ENCODE data around the gene PRM3. TPM values are rescaled to one million over a fixed set of nuclear protein-coding genes. Genes with fewer than 3 reads are reported as not detected.

PRM3 gene
- total RNA-seq, 4 donors from 2014 or later, result not detected

DNA sequence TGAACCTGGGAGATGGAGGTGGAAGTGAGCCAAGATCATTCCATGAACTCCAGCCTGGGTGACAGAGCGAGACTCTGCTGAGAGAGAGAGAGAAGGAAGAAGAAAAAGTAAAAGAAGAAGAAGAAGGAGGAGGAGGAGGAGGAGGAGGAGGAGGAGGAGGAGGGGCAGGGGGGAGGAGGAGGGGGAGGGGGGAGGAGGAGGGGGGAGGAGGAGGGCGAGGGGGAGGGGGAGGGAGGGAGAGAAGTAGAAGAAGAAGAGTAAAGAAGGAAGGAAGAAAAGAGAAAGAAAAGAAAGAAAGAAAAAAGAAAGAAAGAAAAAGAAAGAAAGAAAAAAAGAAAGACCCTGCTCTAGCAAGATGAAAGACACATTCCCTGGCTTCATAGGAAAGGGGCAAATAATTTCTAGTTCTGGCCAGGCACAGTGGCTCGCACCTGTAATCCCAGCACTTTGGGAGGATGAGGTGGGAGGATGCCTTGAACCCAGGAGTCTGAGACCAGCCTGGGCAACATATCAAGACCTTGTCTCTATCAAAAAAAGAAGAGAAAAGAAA lies 41.1 kb downstream of the PRM3 start:
- TF ChIP-seq EP300 (IDR thresholded peaks at IDR 0.05), result no peak
- Histone ChIP-seq H3K9me3 (no peaks in the 10 kb centered on the region), H3K27ac (no peak overlapping the region), H3K4me3 (no peak overlapping the region), H3K4me1 (peaks cover 8% of the 10 kb centered on the region), H3K36me3 (no peaks in the 10 kb centered on the region), H3K27me3 (no peaks in the 10 kb centered on the region)
- no peak for DNase-seq (ENCODE audit: low spot score in 2 of 2)
- 92% methylated on average over 2 of the region's 3 CpGs for WGBS

DNA sequence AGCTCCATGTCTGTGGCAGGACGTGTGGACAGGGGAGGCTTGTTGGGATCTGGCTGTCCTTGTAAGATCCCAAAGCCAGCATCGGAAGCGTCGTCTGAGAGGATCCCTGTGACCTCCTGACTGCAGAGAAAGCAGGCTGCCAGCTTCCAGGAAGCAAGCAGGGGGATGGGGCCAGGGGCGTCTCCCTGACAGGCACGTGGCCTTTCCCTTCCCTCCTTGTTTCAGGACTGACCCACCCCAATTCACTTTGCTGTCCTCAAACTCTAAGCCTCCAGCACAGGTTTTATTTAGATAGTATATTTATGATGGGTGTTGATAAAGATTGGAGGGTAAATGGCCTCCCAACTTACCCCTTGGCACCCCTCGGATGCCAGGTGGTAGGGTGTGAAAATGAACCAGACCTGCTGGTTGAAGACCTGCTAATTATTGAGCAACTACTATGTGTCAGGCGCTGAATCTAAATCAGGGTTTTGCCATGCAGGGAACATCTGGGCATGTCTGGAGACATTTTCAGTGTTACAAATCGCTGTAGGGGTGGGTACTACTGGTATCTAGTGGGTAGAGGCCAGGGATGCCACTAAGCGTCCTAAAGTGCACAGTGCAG lies 42.0 kb downstream of the PRM3 start:
- no peaks in the 10 kb centered on the region for H3K27me3 ChIP-seq
- H3K36me3 ChIP-seq, result no peaks in the 10 kb centered on the region
- no peak overlapping the region for H3K4me3 ChIP-seq
- no peak overlapping the region for H3K27ac ChIP-seq
- 85% methylated on average over 10 of the region's 10 CpGs for WGBS
- TF ChIP-seq POLR2A (IDR thresholded peaks at IDR 0.05), result no peak
- TF ChIP-seq EP300 (IDR thresholded peaks at IDR 0.05), result no peak
- TF ChIP-seq POLR2AphosphoS5 (IDR thresholded peaks at IDR 0.05), result no peak
- TF ChIP-seq, protein P1, sequence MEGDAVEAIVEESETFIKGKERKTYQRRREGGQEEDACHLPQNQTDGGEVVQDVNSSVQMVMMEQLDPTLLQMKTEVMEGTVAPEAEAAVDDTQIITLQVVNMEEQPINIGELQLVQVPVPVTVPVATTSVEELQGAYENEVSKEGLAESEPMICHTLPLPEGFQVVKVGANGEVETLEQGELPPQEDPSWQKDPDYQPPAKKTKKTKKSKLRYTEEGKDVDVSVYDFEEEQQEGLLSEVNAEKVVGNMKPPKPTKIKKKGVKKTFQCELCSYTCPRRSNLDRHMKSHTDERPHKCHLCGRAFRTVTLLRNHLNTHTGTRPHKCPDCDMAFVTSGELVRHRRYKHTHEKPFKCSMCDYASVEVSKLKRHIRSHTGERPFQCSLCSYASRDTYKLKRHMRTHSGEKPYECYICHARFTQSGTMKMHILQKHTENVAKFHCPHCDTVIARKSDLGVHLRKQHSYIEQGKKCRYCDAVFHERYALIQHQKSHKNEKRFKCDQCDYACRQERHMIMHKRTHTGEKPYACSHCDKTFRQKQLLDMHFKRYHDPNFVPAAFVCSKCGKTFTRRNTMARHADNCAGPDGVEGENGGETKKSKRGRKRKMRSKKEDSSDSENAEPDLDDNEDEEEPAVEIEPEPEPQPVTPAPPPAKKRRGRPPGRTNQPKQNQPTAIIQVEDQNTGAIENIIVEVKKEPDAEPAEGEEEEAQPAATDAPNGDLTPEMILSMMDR (IDR thresholded peaks at IDR 0.05), result no peak
- no peak for DNase-seq (ENCODE audit: low spot score in 2 of 2)
- H3K4me1 ChIP-seq, result peaks cover 8% of the 10 kb centered on the region
- H3K9me3 ChIP-seq, result no peaks in the 10 kb centered on the region

DNA sequence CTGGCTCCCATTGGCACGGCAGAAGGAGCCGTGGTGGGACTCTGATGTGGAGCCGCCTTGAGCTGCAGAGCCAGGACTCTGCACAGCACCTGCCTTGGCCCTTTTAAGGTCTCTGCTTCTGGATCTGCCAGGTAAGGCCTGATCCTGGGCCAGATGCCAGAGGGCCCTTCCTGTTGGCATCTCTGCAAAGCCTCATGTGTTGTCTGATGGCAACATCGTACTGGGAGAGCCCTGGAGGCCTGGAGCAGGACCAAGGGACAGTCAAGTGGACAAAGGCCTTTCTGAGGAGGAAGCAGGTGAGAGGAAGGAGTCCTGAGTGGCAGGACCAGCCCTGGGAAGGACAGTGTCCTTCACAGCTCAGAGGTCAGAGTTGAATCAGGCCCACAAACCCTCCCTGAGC lies 43.5 kb downstream of the PRM3 start:
- 76% methylated on average over 3 of the region's 4 CpGs for WGBS
- no peaks in the 10 kb centered on the region for H3K9me3 ChIP-seq
- H3K4me1 ChIP-seq, result peaks cover 17% of the 10 kb centered on the region
- no peak overlapping the region for H3K4me3 ChIP-seq
- H3K36me3 ChIP-seq, result no peaks in the 10 kb centered on the region
- no peak overlapping the region for H3K27ac ChIP-seq
- TF ChIP-seq POLR2AphosphoS5 (IDR thresholded peaks at IDR 0.05), result no peak
- TF ChIP-seq EP300 (IDR thresholded peaks at IDR 0.05), result no peak
- TF ChIP-seq, protein P1 (IDR thresholded peaks at IDR 0.05), result no peak
- no peak for TF ChIP-seq POLR2A (IDR thresholded peaks at IDR 0.05)
- H3K27me3 ChIP-seq, result no peaks in the 10 kb centered on the region
- no peak for DNase-seq (ENCODE audit: low spot score in 2 of 2)

DNA sequence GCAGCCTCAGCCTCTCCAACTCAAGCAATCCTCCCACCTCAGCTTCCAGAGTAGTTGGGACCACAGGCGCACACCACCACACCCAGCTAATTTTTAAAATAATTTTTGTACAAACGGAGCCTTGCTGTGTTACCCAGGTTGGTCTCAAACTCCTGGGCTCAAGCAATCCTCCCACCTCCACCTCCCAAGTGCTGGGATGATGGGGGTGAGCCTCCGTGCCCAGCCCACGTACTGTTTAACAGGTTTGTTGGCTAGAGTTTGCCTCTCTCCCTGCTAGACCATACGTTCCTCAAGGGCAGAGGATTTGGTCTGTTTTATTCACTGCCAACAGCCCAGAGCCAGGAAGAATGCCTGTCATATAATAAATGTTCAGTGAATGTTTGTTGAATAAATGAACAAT lies 44.0 kb downstream of the PRM3 start:
- no peak overlapping the region for H3K4me3 ChIP-seq
- no peaks in the 10 kb centered on the region for H3K36me3 ChIP-seq
- H3K27me3 ChIP-seq, result no peaks in the 10 kb centered on the region
- no peak for TF ChIP-seq POLR2A (IDR thresholded peaks at IDR 0.05)
- no peak for TF ChIP-seq EP300 (IDR thresholded peaks at IDR 0.05)
- TF ChIP-seq, protein P1 (IDR thresholded peaks at IDR 0.05), result no peak
- TF ChIP-seq POLR2AphosphoS5 (IDR thresholded peaks at IDR 0.05), result no peak
- DNase-seq (ENCODE audit: low spot score in 2 of 2), result no peak
- H3K9me3 ChIP-seq, result no peaks in the 10 kb centered on the region
- peaks cover 21% of the 10 kb centered on the region for H3K4me1 ChIP-seq
- no peak overlapping the region for H3K27ac ChIP-seq
- 62% methylated on average over 5 of the region's 5 CpGs for WGBS

DNA sequence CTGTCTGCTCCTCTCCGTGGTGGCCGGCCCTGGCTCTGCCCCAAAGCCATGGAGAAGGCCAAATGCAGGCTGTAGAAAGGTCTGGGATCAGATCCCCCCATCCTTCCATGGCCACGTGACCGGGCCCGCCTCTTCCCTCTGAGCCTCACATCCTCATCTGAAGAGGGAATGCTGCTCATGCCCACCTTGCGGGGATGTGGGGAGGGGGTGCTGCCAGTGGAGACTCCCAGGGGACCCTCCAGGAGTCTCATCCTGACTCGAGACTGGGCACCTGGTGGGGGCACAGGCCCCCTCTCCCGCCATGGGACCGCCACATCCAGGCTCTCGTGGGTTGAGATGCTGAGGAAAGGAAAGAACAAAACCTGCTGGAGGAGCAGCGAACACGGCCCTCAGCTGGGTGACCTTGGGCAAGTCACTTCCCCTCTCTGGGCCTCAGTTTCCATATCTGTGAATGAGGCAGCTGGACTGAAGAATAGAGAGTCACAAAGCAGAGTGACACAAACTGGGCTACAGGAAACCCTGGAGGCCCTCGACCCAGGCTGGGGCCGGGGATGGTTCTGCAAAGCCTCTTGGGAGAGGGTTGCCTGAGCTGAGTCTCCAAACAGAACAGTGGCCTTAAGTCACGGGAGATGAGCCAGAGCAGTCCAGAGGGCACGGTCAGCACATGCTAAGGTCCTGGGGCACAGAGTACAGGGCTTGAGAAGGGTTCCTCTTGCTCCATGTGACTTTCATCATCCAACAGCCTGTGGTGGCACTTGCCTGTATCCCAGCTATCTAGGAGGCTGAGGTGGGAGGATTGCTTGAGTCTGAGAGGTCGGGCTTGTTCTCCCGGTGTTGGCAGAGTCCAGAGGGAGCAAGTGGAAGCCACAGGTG lies 47.5 kb downstream of the PRM3 start:
- TF ChIP-seq POLR2AphosphoS5 (IDR thresholded peaks at IDR 0.05), result no peak
- TF ChIP-seq POLR2A (IDR thresholded peaks at IDR 0.05), result no peak
- no peak for TF ChIP-seq EP300 (IDR thresholded peaks at IDR 0.05)
- TF ChIP-seq, protein P1 (IDR thresholded peaks at IDR 0.05), result no peak
- Histone ChIP-seq H3K27me3 (no peaks in the 10 kb centered on the region), H3K36me3 (no peaks in the 10 kb centered on the region), H3K4me3 (no peak overlapping the region), H3K9me3 (no peaks in the 10 kb centered on the region), H3K27ac (no peak overlapping the region), H3K4me1 (peaks cover 36% of the 10 kb centered on the region)
- WGBS, result 80% methylated on average over 16 of the region's 18 CpGs
- DNase-seq (ENCODE audit: low spot score in 2 of 2), result no peak

Data from suprapubic skin (tissue), 4 donors.